WTC11 (cell line): Measurements from ENCODE around the gene SLC25A27. TPM values are rescaled to one million over a fixed set of nuclear protein-coding genes. Genes with fewer than 3 reads are reported as not detected.

Experiments used
- ATAC-seq: fragments of 200-7000 bp; cut with Tn5 transposase; 2 replicates; pipeline ENCODE4 v1.10.0; 2021; ENCODE audit warnings: mild to moderate bottlenecking, moderate library complexity
- CTCF ChIA-PET: fragments of 300-600 bp; sonication (Branson Sonifier 250); formaldehyde crosslinking; loops from one replicate; lab custom pipeline; 2021; ENCODE audit warnings: antibody characterized with exemption; lab: Charles Lee
- POLR2A ChIA-PET: fragments of 350-600 bp; sonication (Branson Sonifier 250); formaldehyde crosslinking; loops from one replicate; lab custom pipeline; 2021; ENCODE audit warnings: antibody characterized with exemption; lab: Charles Lee
- DNase-seq: peaks from one replicate; pipeline ENCODE4 v3.0.0; 2021; ENCODE audit warnings: low spot score
- H3K27ac Mint-ChIP-seq: 2 replicates; pipeline ENCODE4 v1.8.0; 2021; ENCODE audit warnings: mixed read lengths
- H3K27me3 Mint-ChIP-seq: 2 replicates; pipeline ENCODE4 v1.8.0; 2021; ENCODE audit warnings: low read depth, mild to moderate bottlenecking, moderate library complexity, mixed read lengths
- H3K36me3 Mint-ChIP-seq: 2 replicates; pipeline ENCODE4 v1.8.0; 2021; ENCODE audit warnings: mixed read lengths
- H3K4me1 Mint-ChIP-seq: 2 replicates; pipeline ENCODE4 v1.8.0; 2022; ENCODE audit warnings: mixed read lengths
- H3K4me3 Mint-ChIP-seq: 2 replicates; pipeline ENCODE4 v1.8.0; 2021; ENCODE audit warnings: mild to moderate bottlenecking, moderate library complexity, mixed read lengths
- H3K9me3 Mint-ChIP-seq: 2 replicates; pipeline ENCODE4 v1.8.0; 2021; ENCODE audit warnings: mixed read lengths
- ATF1 ChIP-seq: sonication (generic); formaldehyde crosslinking; IDR thresholded peaks from 2 replicates; pipeline ENCODE4 v1.8.1; 2023; ENCODE audit warnings: mild to moderate bottlenecking, moderate library complexity, missing genetic modification reagents
- CREM ChIP-seq: sonication (generic); formaldehyde crosslinking; IDR thresholded peaks from 2 replicates; pipeline ENCODE4 v1.8.1; 2022; ENCODE audit warnings: mild to moderate bottlenecking, missing genetic modification reagents, moderate library complexity
- E2F4 ChIP-seq: sonication (generic); formaldehyde crosslinking; IDR thresholded peaks from 2 replicates; pipeline ENCODE4 v1.8.1; 2022; ENCODE audit warnings: low read depth, mild to moderate bottlenecking, moderate library complexity, missing genetic modification reagents, borderline replicate concordance
- ERG ChIP-seq: fragments of 250-450 bp; sonication (Bioruptor Pico); IDR thresholded peaks from 2 replicates; pipeline ENCODE4 v1.8.0; 2021; ENCODE audit warnings: mild to moderate bottlenecking
- ESRRA ChIP-seq: sonication (generic); formaldehyde crosslinking; IDR thresholded peaks from 2 replicates; pipeline ENCODE4 v1.8.1; 2022; ENCODE audit warnings: mild to moderate bottlenecking, missing genetic modification reagents, borderline replicate concordance
- FOXJ3 ChIP-seq: sonication (generic); formaldehyde crosslinking; IDR thresholded peaks from 2 replicates; pipeline ENCODE4 v1.9.0; 2021; ENCODE audit warnings: missing genetic modification reagents, mild to moderate bottlenecking, borderline replicate concordance
- FOXP4 ChIP-seq: sonication (generic); formaldehyde crosslinking; IDR thresholded peaks from 2 replicates; pipeline ENCODE4 v1.8.0; 2022; ENCODE audit warnings: mild to moderate bottlenecking, missing genetic modification reagents
- HMGXB4 ChIP-seq: sonication (generic); formaldehyde crosslinking; IDR thresholded peaks from 2 replicates; pipeline ENCODE4 v1.8.1; 2023; ENCODE audit warnings: mild to moderate bottlenecking, moderate library complexity, missing genetic modification reagents
- IRF2 ChIP-seq: sonication (generic); formaldehyde crosslinking; IDR thresholded peaks from 2 replicates; pipeline ENCODE4 v1.8.0; 2022; ENCODE audit warnings: low read depth, missing genetic modification reagents, borderline replicate concordance
- JAZF1 ChIP-seq: fragments of 250-450 bp; sonication (Bioruptor Pico); IDR thresholded peaks from 2 replicates; pipeline ENCODE4 v1.9.0; 2021; ENCODE audit warnings: moderate library complexity, mild to moderate bottlenecking, inconsistent platforms
- NFATC4 ChIP-seq: fragments of 250-450 bp; sonication (Bioruptor Pico); IDR thresholded peaks from 2 replicates; pipeline ENCODE4 v1.9.0; 2021; ENCODE audit warnings: mild to moderate bottlenecking
- NR3C1 ChIP-seq: sonication (generic); formaldehyde crosslinking; conservative IDR thresholded peaks from 2 replicates; pipeline ENCODE4 v1.8.1; 2023; ENCODE audit warnings: low read depth, mild to moderate bottlenecking, missing genetic modification reagents
- OVOL2 ChIP-seq: fragments of 250-450 bp; sonication (Bioruptor Pico); IDR thresholded peaks from 2 replicates; pipeline ENCODE4 v1.9.0; 2021; ENCODE audit warnings: mild to moderate bottlenecking, borderline replicate concordance
- PRDM15 ChIP-seq: sonication (generic); formaldehyde crosslinking; IDR thresholded peaks from 2 replicates; pipeline ENCODE4 v1.8.0; 2022; ENCODE audit warnings: missing genetic modification reagents
- PRRX2 ChIP-seq: fragments of 250-450 bp; sonication (Bioruptor Pico); IDR thresholded peaks from 2 replicates; pipeline ENCODE4 v1.8.0; 2021; ENCODE audit warnings: mild to moderate bottlenecking
- SMAD4 ChIP-seq: sonication (generic); formaldehyde crosslinking; IDR thresholded peaks from 2 replicates; pipeline ENCODE4 v1.8.0; 2022; ENCODE audit warnings: mild to moderate bottlenecking, missing genetic modification reagents
- SOX15 ChIP-seq: fragments of 250-450 bp; sonication (Bioruptor Pico); IDR thresholded peaks from 2 replicates; pipeline ENCODE4 v1.9.0; 2021; ENCODE audit warnings: mild to moderate bottlenecking
- ZBTB21 ChIP-seq: sonication (generic); formaldehyde crosslinking; IDR thresholded peaks from 2 replicates; pipeline ENCODE4 v1.8.1; 2023; ENCODE audit warnings: mild to moderate bottlenecking, missing genetic modification reagents, borderline replicate concordance
- ZNF219 ChIP-seq: sonication (generic); formaldehyde crosslinking; IDR thresholded peaks from 2 replicates; pipeline ENCODE4 v1.8.0; 2023; ENCODE audit warnings: missing genetic modification reagents, mild to moderate bottlenecking, borderline replicate concordance
- ZNF281 ChIP-seq: sonication (generic); formaldehyde crosslinking; IDR thresholded peaks from 2 replicates; pipeline ENCODE4 v1.8.0; 2023; ENCODE audit warnings: mild to moderate bottlenecking, missing genetic modification reagents
- ZNF317 ChIP-seq: sonication (generic); formaldehyde crosslinking; IDR thresholded peaks from 2 replicates; pipeline ENCODE4 v1.8.1; 2023; ENCODE audit warnings: low read depth, mild to moderate bottlenecking, moderate library complexity, missing genetic modification reagents, borderline replicate concordance
- ZNF423 ChIP-seq: fragments of 250-450 bp; sonication (Bioruptor Pico); IDR thresholded peaks from 2 replicates; pipeline ENCODE4 v2.1.2; 2022; ENCODE audit warnings: mild to moderate bottlenecking, moderate library complexity
- total RNA-seq: library from RNA; stranded (reverse); gene quantifications from 3 replicates; pipeline ENCODE4 v1.2.3, GENCODE V29; 2021

Gene SLC25A27
- total RNA-seq, 1 experiment from 2014 or later = 10.9 TPM

GRCh38 chr6:46606338-46606737 lies 46.4 kb upstream of the SLC25A27 start:
- H3K4me3 Mint-ChIP-seq = no peak overlapping the region
- ATAC-seq = no peak
- POLR2A ChIA-PET = no interaction called here
- H3K9me3 Mint-ChIP-seq = peaks cover 3% of the 10 kb centered on the region; the same call in 1 of the 2 replicates
- H3K36me3 Mint-ChIP-seq = no peaks in the 10 kb centered on the region
- peaks cover 4% of the 10 kb centered on the region for H3K4me1 Mint-ChIP-seq
- no peaks in the 10 kb centered on the region; the same call in 1 of the 2 replicates for H3K27me3 Mint-ChIP-seq
- no peak overlapping the region for H3K27ac Mint-ChIP-seq
- DNase-seq = no peak
- no peak for TF ChIP-seq ERG
- no peak for TF ChIP-seq ZNF281 (CRISPR knock-in tag)
- TF ChIP-seq ZNF219 (CRISPR knock-in tag) = no peak
- TF ChIP-seq E2F4 = no peak
- TF ChIP-seq IRF2 (CRISPR knock-in tag) = no peak
- CTCF ChIA-PET = no interaction called here

- H3K4me3 Mint-ChIP-seq = no peak overlapping the region
- no peaks in the 10 kb centered on the region for H3K27me3 Mint-ChIP-seq
- H3K4me1 Mint-ChIP-seq = no peaks in the 10 kb centered on the region
- ATAC-seq = no peak
- POLR2A ChIA-PET = no interaction called here
- no peak overlapping the region for H3K27ac Mint-ChIP-seq
- H3K9me3 Mint-ChIP-seq = no peaks in the 10 kb centered on the region
- no peaks in the 10 kb centered on the region for H3K36me3 Mint-ChIP-seq
- DNase-seq = no peak
- CTCF ChIA-PET = interaction anchor here (0.6 to 1.2 kb wide), 2 partner anchors 45 to 1356 kb away, joined by 3 read pairs; no protein-coding TSS in a partner anchor
- TF ChIP-seq FOXJ3 (CRISPR knock-in tag) = no peak
- no peak for TF ChIP-seq FOXP4 (CRISPR knock-in tag)
- no peak for TF ChIP-seq ZNF423 (CRISPR knock-in tag)
- no peak for TF ChIP-seq ZNF317 (CRISPR knock-in tag)
- TF ChIP-seq ZBTB21 (CRISPR knock-in tag) = no peak
- TF ChIP-seq OVOL2 (CRISPR knock-in tag) = no peak
- no peak for TF ChIP-seq ATF1 (CRISPR knock-in tag)
- TF ChIP-seq SOX15 (CRISPR knock-in tag) = no peak
- TF ChIP-seq NFATC4 (CRISPR knock-in tag) = no peak
- no peak for TF ChIP-seq PRRX2 (CRISPR knock-in tag)
- TF ChIP-seq SMAD4 (CRISPR knock-in tag) = no peak
- no peak for TF ChIP-seq IRF2 (CRISPR knock-in tag)
- TF ChIP-seq NR3C1 = no peak
- TF ChIP-seq CREM = no peak
- TF ChIP-seq PRDM15 (CRISPR knock-in tag) = no peak
- no peak for TF ChIP-seq JAZF1 (CRISPR knock-in tag)
- no peak for TF ChIP-seq ESRRA (CRISPR knock-in tag)
- no peak for TF ChIP-seq HMGXB4 (CRISPR knock-in tag)
These were observed 41.8 kb upstream of the SLC25A27 start for GRCh38 chr6:46610862-46611553.
